ENCODE measurements around the gene TSSC4.

Gene TSSC4

GRCh38 chr11:2435288-2436012, 34.9 kb downstream of the TSSC4 start:
- DNase-seq, result no peak

- DNase-seq, result no peak
Measured at GRCh38 chr11:2436013-2436520, 35.5 kb downstream of the TSSC4 start.

- DNase-seq, result no peak
Measured at GRCh38 chr11:2436521-2437031, 36.0 kb downstream of the TSSC4 start.

GRCh38 chr11:2437516-2437915, 37.0 kb downstream of the TSSC4 start:
- no peak for DNase-seq

- no peak for DNase-seq
Measured at GRCh38 chr11:2439820-2440219, 39.3 kb downstream of the TSSC4 start.

GRCh38 chr11:2440646-2441045, 40.1 kb downstream of the TSSC4 start:
- no peak for DNase-seq

- no peak for DNase-seq
Measured at GRCh38 chr11:2441171-2441570, 40.6 kb downstream of the TSSC4 start.

GRCh38 chr11:2442589-2442988, 42.0 kb downstream of the TSSC4 start:
- DNase-seq, result no peak

- no peak for DNase-seq
Measured at GRCh38 chr11:2443406-2443805, 42.9 kb downstream of the TSSC4 start.

GRCh38 chr11:2443881-2444820, 43.6 kb downstream of the TSSC4 start, which contains the start of gene TRPM5:
Gene TRPM5 (minus strand): TSS chr11:2444514. CDS start chr11:2423036, 21,478 bp downstream.
- DNase-seq, result peak; percentile 82

GRCh38 chr11:2444821-2445745, 44.5 kb downstream of the TSSC4 start, which contains the start of gene KCNQ1:
Gene KCNQ1 (plus strand): TSS chr11:2445008. CDS start chr11:2445099, 91 bp downstream.
- DNase-seq, result peak; percentile 33

GRCh38 chr11:2445746-2446551, 45.4 kb downstream of the TSSC4 start:
- no peak for DNase-seq

- DNase-seq, result no peak
Measured at GRCh38 chr11:2446590-2447252, 46.2 kb downstream of the TSSC4 start.

- no peak for DNase-seq
Measured at GRCh38 chr11:2447253-2447950, 46.9 kb downstream of the TSSC4 start.

- DNase-seq, result no peak
Measured at GRCh38 chr11:2447951-2448650, 47.6 kb downstream of the TSSC4 start.

- no peak for DNase-seq
Measured at GRCh38 chr11:2448661-2449547, 48.4 kb downstream of the TSSC4 start.

- DNase-seq, result no peak
Measured at GRCh38 chr11:2449548-2450320, 49.2 kb downstream of the TSSC4 start.
